Keratinocyte (primary cell): ENCODE data around the gene TP53BP2. TPM values are rescaled to one million over a fixed set of nuclear protein-coding genes. Genes with fewer than 3 reads are reported as not detected.

ENCODE experiments used
- DNase-seq: peaks from one replicate; pipeline ENCODE4 v3.0.0-alpha.2; 2011; ENCODE audit warnings: low read depth, missing footprints, low spot score
- FAIRE-seq: peaks from 2 replicates; lab custom pipeline; 2011; peaks lifted over from hg19 to GRCh38; lab: Jason Lieb, UNC
- H2AFZ ChIP-seq: 2 replicates; pipeline ENCODE4 v1.6.0; 2012; ENCODE audit warnings: low read length, control low read depth, inconsistent platforms; ENCODE audit not compliant: control insufficient read depth
- H3K27ac ChIP-seq: 2 replicates; pipeline ENCODE4 v1.5.1; 2011; ENCODE audit warnings: low read length; ENCODE audit not compliant: control insufficient read depth, insufficient read depth
- H3K27me3 ChIP-seq: 3 replicates; pipeline ENCODE4 v1.6.0; 2011; ENCODE audit warnings: low read length; ENCODE audit not compliant: control insufficient read depth, insufficient read depth; ENCODE audit errors: extremely low read depth
- H3K36me3 ChIP-seq, 2 experiments: 2 replicates in 1 of 2; 3 replicates in 1 of 2; pipeline ENCODE4 v1.5.1; 2011; ENCODE audit warnings: low read length in 2 of 2, mild to moderate bottlenecking in 1 of 2; ENCODE audit not compliant: control insufficient read depth in 2 of 2, insufficient read depth in 2 of 2; ENCODE audit errors: extremely low read depth in 1 of 2
- H3K4me1 ChIP-seq: 3 replicates; pipeline ENCODE4 v1.5.1; 2011; ENCODE audit warnings: low read length; ENCODE audit not compliant: control insufficient read depth, insufficient read depth; ENCODE audit errors: extremely low read depth
- H3K4me2 ChIP-seq: 3 replicates; pipeline ENCODE4 v1.6.0; 2011; ENCODE audit warnings: low read depth, low read length; ENCODE audit not compliant: control insufficient read depth, insufficient read depth; ENCODE audit errors: extremely low read depth
- H3K4me3 ChIP-seq, 3 experiments: fragments of 200-600 bp in 1 of 3; sonication (generic) in 1 of 3; 2 replicates in 2 of 3; 3 replicates in 1 of 3; pipeline ENCODE4 v1.5.1; 2011 to 2016; ENCODE audit warnings: low read length in 3 of 3, mild to moderate bottlenecking in 3 of 3, control low read depth in 2 of 3, inconsistent platforms in 1 of 3, low read depth in 1 of 3, mixed read lengths in 1 of 3, mixed run types in 1 of 3, moderate library complexity in 1 of 3; ENCODE audit not compliant: control insufficient read depth in 2 of 3, insufficient read depth in 2 of 3; ENCODE audit errors: extremely low read depth in 1 of 3
- H3K79me2 ChIP-seq: 2 replicates; pipeline ENCODE4 v1.6.0; 2012; ENCODE audit warnings: low read length; ENCODE audit not compliant: control insufficient read depth, insufficient read depth
- H3K9ac ChIP-seq: 3 replicates; pipeline ENCODE4 v1.6.0; 2011; ENCODE audit warnings: low read length; ENCODE audit not compliant: control insufficient read depth, insufficient read depth; ENCODE audit errors: extremely low read depth
- H3K9me1 ChIP-seq: 3 replicates; pipeline ENCODE4 v1.6.0; 2011; ENCODE audit warnings: low read length; ENCODE audit not compliant: control insufficient read depth, insufficient read depth; ENCODE audit errors: extremely low read depth
- H3K9me3 ChIP-seq: 2 replicates; pipeline ENCODE4 v1.5.1; 2012; ENCODE audit warnings: low read depth, low read length; ENCODE audit not compliant: control insufficient read depth
- H4K20me1 ChIP-seq: 3 replicates; pipeline ENCODE4 v1.6.0; 2011; ENCODE audit warnings: low read length; ENCODE audit not compliant: control insufficient read depth, insufficient read depth; ENCODE audit errors: extremely low read depth
- CTCF ChIP-seq, 3 experiments: IDR thresholded peaks in 1 of 3; conservative IDR thresholded peaks in 1 of 3; optimal IDR thresholded peaks in 1 of 3; 2 replicates in 2 of 3; 3 replicates in 1 of 3; pipeline versions ENCODE3 to v1.5.1; 2011; ENCODE audit warnings: low read length in 3 of 3, mild to moderate bottlenecking in 3 of 3, moderate library complexity in 2 of 3, control low read depth in 1 of 3, inconsistent platforms in 1 of 3; ENCODE audit not compliant: insufficient read depth in 2 of 3; ENCODE audit errors: extremely low read depth in 1 of 3
- EZH2 ChIP-seq: IDR thresholded peaks from one replicate; pipeline ENCODE4 v1.6.1; 2012; ENCODE audit warnings: inconsistent platforms, mild to moderate bottlenecking, low read length, moderate library complexity
- dilution Hi-C: fragments of 300-500 bp; cut with MboI; formaldehyde crosslinking; loops from one replicate; pipeline ENCODE4 v1.7.0; 2020; ENCODE audit warnings: low sequenced_read_pairs; ENCODE audit not compliant: extremely low pct_ligation_motif_present
- polyA plus RNA-seq, 5 experiments: library from polyadenylated mRNA; depleted of rRNA in 3 of 5; stranded (reverse) in 3 of 5; stranded (forward) in 1 of 5; unstranded in 1 of 5; fragments of >200 nt; gene quantifications; 1 replicate in 1 of 5; 2 replicates in 3 of 5; 3 replicates in 1 of 5; pipeline versions ENCODE4 v1.2.1 to v1.2.3, GENCODE V29; 2011 to 2012; ENCODE audit warnings: missing spikeins in 2 of 5, low read depth in 1 of 5, low replicate concordance in 1 of 5

The TP53BP2 gene
- polyA plus RNA-seq, 1 donor (not counting 4 experiments of a cell fraction or from before 2014, with no cell fraction given), result 22.5 TPM

GRCh38 chr1:223760833-223761232 is 84.9 kb downstream of the TP53BP2 start:
- Histone ChIP-seq H3K27me3 (no peaks in the 10 kb centered on the region), H4K20me1 (no peaks in the 10 kb centered on the region), H3K9me1 (no peaks in the 10 kb centered on the region), H2AFZ (no peak overlapping the region), H3K4me2 (no peak overlapping the region), H3K9ac (no peak overlapping the region), H3K79me2 (peaks cover 9% of the 10 kb centered on the region), H3K27ac (no peak overlapping the region), H3K4me3 (no peak overlapping the region), H3K4me1 (no peaks in the 10 kb centered on the region), H3K9me3 (no peaks in the 10 kb centered on the region), H3K36me3 (peaks cover 71 to 79% of the 10 kb centered on the region in 2 experiments)
- DNase-seq (no peak), FAIRE-seq (peak; percentile 20)
- dilution Hi-C loops, result no loop called here
- TF ChIP-seq EZH2 (no peak), CTCF (optimal IDR thresholded peaks at IDR 0.05 in 1 of 3, IDR thresholded peaks at IDR 0.05 in 1 of 3, conservative IDR thresholded peaks at IDR 0.05 in 1 of 3; ENCODE audit: extremely low read depth in 1 of 3, insufficient read depth in 2 of 3, low read length in 3 of 3) (no peak)

GRCh38 chr1:223759273-223759672 is 86.5 kb downstream of the TP53BP2 start:
- no peaks in the 10 kb centered on the region for H3K4me1 ChIP-seq
- no peak overlapping the region for H3K4me3 ChIP-seq
- peaks cover 73 to 78% of the 10 kb centered on the region in 2 experiments for H3K36me3 ChIP-seq

More at GRCh38 chr1:223759273-223759672, 86.5 kb downstream of the TP53BP2 start:
- Histone ChIP-seq H3K79me2 (peaks cover 2% of the 10 kb centered on the region), H3K9me1 (no peaks in the 10 kb centered on the region), H3K4me2 (no peak overlapping the region), H4K20me1 (no peaks in the 10 kb centered on the region), H3K27me3 (no peaks in the 10 kb centered on the region), H2AFZ (no peak overlapping the region), H3K9ac (no peak overlapping the region), H3K27ac (no peak overlapping the region), H3K9me3 (no peaks in the 10 kb centered on the region)
- TF ChIP-seq CTCF (optimal IDR thresholded peaks at IDR 0.05 in 1 of 3, IDR thresholded peaks at IDR 0.05 in 1 of 3, conservative IDR thresholded peaks at IDR 0.05 in 1 of 3; ENCODE audit: extremely low read depth in 1 of 3, insufficient read depth in 2 of 3, low read length in 3 of 3), result no peak
- TF ChIP-seq EZH2, result no peak
- DNase-seq (no peak), FAIRE-seq (no peak)
- dilution Hi-C loops, result no loop called here
